SK-N-MC (cell line): Measurements from ENCODE around the gene CKAP2L.

Source experiments
- EZH2 ChIP-seq: fragments of 200-600 bp; sonication (generic); IDR thresholded peaks from one replicate; pipeline ENCODE4 v1.6.1; 2017; ENCODE audit warnings: antibody characterized with exemption
- POLR2AphosphoS5 ChIP-seq: IDR thresholded peaks from 2 replicates; pipeline ENCODE4 v1.6.1; 2012; ENCODE audit warnings: mild to moderate bottlenecking, low read depth, low read length, borderline replicate concordance

GRCh38 chr2:112800881-112801583 lies 36.6 kb upstream of the CKAP2L start:
- TF ChIP-seq EZH2 = no peak
- TF ChIP-seq POLR2AphosphoS5 = no peak
